ENCODE measurements around the gene SDS. TPM values are rescaled to one million over a fixed set of nuclear protein-coding genes. Genes with fewer than 3 reads are reported as not detected.
"Not testable (repeated sequence)": the region's sequence is repeated elsewhere in the genome, so short reads cannot be mapped to it uniquely, and the experiment has no call there.

SDS gene
- total and polyA plus RNA-seq, 4 donors, result 0.39 to 2.4 (median 0.99) TPM

DNA sequence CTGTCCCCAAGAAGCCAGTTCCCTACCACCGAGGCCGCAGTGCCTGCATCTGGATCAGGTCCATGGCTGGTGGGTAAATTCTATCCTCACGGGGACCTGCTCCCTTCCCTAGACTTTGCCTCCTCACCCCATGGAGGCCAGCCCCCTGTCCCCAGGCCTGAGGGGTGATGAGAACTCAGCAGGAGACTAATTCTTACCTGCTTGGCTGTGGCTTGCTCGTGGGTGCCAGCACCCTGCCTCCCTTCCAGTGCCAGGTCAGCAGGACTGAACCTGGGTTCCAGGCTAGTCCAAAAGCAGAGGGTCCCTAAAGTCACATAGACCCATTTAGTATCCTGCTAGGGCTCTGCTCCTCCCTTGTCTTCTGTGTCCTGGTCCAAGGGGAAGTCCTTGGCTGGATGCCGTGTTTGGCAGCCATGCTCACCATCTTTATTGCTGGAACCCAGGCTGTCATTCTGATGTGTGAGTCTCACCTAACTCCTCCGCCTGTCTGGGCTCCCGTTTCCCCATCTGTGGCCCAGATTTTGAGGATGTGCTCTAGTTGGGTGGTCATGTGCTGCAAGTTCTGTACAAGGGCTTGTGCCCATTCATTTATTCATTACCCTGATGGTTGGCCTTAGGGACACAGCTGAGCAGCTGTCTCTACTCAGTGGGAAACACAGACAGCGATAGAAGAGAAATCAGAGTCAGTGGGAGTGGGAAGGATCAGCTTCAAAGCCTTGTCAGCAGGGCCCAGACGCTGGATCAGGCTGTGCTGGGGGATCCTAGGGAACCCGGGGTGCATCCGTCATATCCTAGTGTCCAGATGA lies 44.4 kb downstream of the SDS start:
- H3K27ac ChIP-seq (ENCODE audit: low read depth, low read length), result peak overlapping the region; percentile 82
- peaks cover 27% of the 10 kb centered on the region for H3K4me1 ChIP-seq (ENCODE audit: control insufficient read depth, insufficient read depth, low read length)
- H3K9me3 ChIP-seq (ENCODE audit: control insufficient read depth, insufficient read depth, low read length), result no peaks in the 10 kb centered on the region
- WGBS (ENCODE audit: insufficient coverage), result 22% methylated on average over 9 of the region's 11 CpGs
- H3K4me3 ChIP-seq (ENCODE audit: low read depth, low read length), result peak overlapping the region; percentile 79
- DNase-seq (ENCODE audit: low read depth in 4 of 6, low spot score in 6 of 6), result peak in 4 of 6 donors; percentile 46 to 95 (median 64)
- H3K36me3 ChIP-seq (ENCODE audit: control insufficient read depth, insufficient read depth, low read length), result peaks cover 11% of the 10 kb centered on the region
- H3K27me3 ChIP-seq (ENCODE audit: control insufficient read depth, insufficient read depth, low read length), result no peaks in the 10 kb centered on the region

DNA sequence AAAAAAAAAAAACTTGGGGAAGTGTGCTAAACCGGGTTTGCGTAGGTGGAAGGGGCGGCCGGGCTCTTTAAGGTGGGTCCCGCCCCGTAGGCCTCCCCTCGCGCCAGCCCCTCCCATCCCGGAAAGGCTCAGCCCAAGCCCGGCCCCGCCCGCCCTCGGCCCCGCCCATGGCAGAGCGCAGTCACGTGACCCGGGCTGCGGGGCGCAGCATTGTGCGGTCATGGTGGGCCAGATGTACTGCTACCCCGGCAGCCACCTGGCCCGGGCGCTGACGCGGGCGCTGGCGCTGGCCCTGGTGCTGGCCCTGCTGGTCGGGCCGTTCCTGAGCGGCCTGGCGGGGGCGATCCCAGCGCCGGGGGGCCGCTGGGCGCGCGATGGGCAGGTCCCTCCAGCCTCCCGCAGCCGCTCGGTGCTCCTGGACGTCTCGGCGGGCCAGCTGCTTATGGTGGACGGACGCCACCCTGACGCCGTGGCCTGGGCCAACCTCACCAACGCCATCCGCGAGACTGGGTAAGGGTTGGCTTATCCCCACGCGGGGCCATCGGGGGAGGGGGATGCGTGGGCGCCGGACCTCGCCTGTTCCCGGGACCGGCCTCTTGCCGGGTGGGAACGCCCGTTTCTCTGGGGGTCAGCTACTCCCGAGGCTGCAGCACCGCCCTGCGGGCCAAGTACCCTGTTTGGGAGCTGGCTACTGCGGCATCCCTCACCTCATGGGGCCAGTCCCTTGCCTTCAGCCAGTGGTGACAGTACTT lies 45.1 kb downstream of the SDS start, which contains the start of gene PLBD2:
Gene PLBD2, plus strand, starts transcription at position 207 of the 752 bp plus-strand sequence. Its CDS starts 14 bp downstream, at position 221.
- WGBS (ENCODE audit: insufficient coverage), result 0% methylated on average over 67 of the region's 67 CpGs
- Histone ChIP-seq H3K36me3 (ENCODE audit: control insufficient read depth, insufficient read depth, low read length) (peaks cover 4% of the 10 kb centered on the region), H3K27me3 (ENCODE audit: control insufficient read depth, insufficient read depth, low read length) (no peaks in the 10 kb centered on the region), H3K4me3 (ENCODE audit: low read depth, low read length) (peak within 1 kb of the TSS; percentile 79), H3K9me3 (ENCODE audit: control insufficient read depth, insufficient read depth, low read length) (no peaks in the 10 kb centered on the region), H3K27ac (ENCODE audit: low read depth, low read length) (peak within 1 kb of the TSS; percentile 82), H3K4me1 (ENCODE audit: control insufficient read depth, insufficient read depth, low read length) (peaks cover 25% of the 10 kb centered on the region)
- DNase-seq (ENCODE audit: low read depth in 4 of 6, low spot score in 6 of 6), result peak; percentile 62 to 98 (median 91)

DNA sequence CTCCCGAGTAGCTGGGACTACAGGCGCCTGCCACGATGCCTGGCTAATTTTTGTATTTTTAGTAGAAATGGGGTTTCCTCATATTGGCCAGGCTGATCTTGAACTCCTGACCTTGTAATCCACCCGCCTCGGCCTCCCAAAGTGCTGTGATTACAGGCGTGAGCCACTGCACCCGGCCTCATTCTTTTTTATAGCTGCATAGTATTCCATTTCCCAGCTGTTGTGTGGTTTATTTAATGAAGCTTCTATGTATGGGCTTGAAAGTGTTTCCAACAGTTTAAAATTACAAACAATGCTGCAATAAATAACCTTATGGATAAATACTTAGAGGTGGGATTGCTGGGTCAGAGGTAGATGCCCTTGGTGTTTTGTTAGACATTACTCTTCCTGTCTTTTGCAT lies 49.5 kb downstream of the SDS start:
- H3K36me3 ChIP-seq (ENCODE audit: control insufficient read depth, insufficient read depth, low read length); DNase-seq (ENCODE audit: low read depth in 4 of 6, low spot score in 6 of 6); H3K27ac ChIP-seq (ENCODE audit: low read depth, low read length); H3K27me3 ChIP-seq (ENCODE audit: control insufficient read depth, insufficient read depth, low read length); H3K4me3 ChIP-seq (ENCODE audit: low read depth, low read length); H3K9me3 ChIP-seq (ENCODE audit: control insufficient read depth, insufficient read depth, low read length): not testable (repeated sequence)
- H3K4me1 ChIP-seq (ENCODE audit: control insufficient read depth, insufficient read depth, low read length), result peaks cover 13% of the 10 kb centered on the region
- 92% methylated on average over 2 of the region's 7 CpGs for WGBS (ENCODE audit: insufficient coverage)

DNA sequence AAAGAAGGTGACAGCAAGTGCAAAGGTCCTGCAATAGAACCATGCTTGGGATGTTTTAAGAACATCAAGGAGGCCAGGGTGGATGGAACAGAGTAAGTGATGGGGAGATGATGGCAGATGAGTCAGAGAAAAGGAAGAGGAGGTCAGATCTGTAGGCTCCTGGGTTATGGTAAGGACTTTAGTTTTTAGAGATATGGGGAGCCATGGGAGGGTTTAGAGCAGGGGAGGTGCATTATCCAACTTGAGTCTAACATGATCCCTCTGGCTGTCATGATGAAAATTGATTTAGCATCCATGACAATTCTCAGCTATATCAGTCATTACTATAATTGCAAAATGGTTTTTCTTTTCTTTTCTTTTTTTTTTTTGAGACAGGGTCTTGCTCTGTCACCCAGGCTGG lies 52.6 kb downstream of the SDS start:
- Histone ChIP-seq H3K4me3 (ENCODE audit: low read depth, low read length) (no peak overlapping the region), H3K4me1 (ENCODE audit: control insufficient read depth, insufficient read depth, low read length) (peaks cover 7% of the 10 kb centered on the region), H3K27ac (ENCODE audit: low read depth, low read length) (no peak overlapping the region), H3K27me3 (ENCODE audit: control insufficient read depth, insufficient read depth, low read length) (no peaks in the 10 kb centered on the region), H3K36me3 (ENCODE audit: control insufficient read depth, insufficient read depth, low read length) (no peaks in the 10 kb centered on the region), H3K9me3 (ENCODE audit: control insufficient read depth, insufficient read depth, low read length) (no peaks in the 10 kb centered on the region)
- no peak for DNase-seq (ENCODE audit: low read depth in 4 of 6, low spot score in 6 of 6)

DNA sequence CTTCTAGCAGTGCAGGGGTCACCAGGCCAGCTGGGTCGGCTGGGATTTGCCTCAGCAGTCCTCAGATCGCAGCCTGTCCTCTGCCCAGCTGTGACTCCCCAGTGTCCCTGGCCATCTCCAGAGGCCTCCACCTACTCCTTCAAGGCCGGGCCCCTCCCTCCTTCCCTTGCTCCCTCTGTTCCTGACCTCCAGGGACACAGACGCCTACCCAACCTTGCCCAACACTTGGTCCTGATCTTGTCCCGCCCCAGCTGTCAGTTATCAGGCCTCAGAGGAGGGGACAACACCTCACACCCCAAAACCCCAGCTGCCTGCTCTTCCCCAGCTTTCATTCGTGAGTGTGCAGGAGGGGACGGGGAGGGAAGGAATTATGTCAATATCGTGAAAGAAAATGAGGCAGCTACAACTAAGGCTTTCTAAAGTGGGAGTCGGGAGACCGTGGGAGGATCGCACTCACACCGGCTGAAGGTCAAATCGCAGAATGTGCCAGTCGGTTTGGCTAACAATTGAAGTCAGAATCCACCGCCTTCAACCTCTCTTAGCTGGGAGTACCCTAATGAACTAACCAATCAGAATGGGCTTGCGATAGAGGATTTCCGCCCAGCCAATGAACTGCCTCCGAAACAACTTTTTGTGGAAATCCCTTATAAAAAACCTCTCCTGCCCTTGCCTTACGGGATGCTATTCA lies 54.7 kb downstream of the SDS start:
- H3K36me3 ChIP-seq (ENCODE audit: control insufficient read depth, insufficient read depth, low read length), result no peaks in the 10 kb centered on the region
- WGBS (ENCODE audit: insufficient coverage), result 40% methylated on average over 15 of the region's 19 CpGs
- DNase-seq (ENCODE audit: low read depth in 4 of 6, low spot score in 6 of 6), result peak in 1 of 6 donors; percentile 59
- no peak overlapping the region for H3K27ac ChIP-seq (ENCODE audit: low read depth, low read length)
- no peaks in the 10 kb centered on the region for H3K27me3 ChIP-seq (ENCODE audit: control insufficient read depth, insufficient read depth, low read length)
- H3K9me3 ChIP-seq (ENCODE audit: control insufficient read depth, insufficient read depth, low read length), result no peaks in the 10 kb centered on the region
- H3K4me3 ChIP-seq (ENCODE audit: low read depth, low read length), result no peak overlapping the region
- H3K4me1 ChIP-seq (ENCODE audit: control insufficient read depth, insufficient read depth, low read length), result peaks cover 7% of the 10 kb centered on the region

DNA sequence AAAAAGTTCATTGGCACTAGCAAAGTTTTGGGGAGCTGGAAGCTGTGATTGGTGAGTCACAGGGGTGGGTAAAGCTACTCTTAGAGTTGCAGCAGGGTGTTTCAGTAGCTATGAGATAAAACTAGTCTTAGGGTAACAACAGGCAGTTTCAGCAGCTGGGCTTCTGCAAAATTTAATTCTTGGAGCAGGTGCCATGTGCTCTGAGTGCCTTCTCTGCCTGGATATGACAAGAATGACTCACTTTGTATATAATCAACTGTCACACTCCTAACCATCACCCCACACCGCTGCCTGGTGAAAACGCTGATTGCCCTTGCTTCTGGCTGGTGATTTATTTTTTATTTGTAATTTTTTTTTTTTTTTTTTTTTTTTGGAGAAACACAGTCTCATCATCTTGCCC lies 55.8 kb downstream of the SDS start:
- no peak for DNase-seq (ENCODE audit: low read depth in 4 of 6, low spot score in 6 of 6)
- no peaks in the 10 kb centered on the region for H3K36me3 ChIP-seq (ENCODE audit: control insufficient read depth, insufficient read depth, low read length)
- H3K27ac ChIP-seq (ENCODE audit: low read depth, low read length), result no peak overlapping the region
- no peak overlapping the region for H3K4me3 ChIP-seq (ENCODE audit: low read depth, low read length)
- H3K4me1 ChIP-seq (ENCODE audit: control insufficient read depth, insufficient read depth, low read length), result peaks cover 7% of the 10 kb centered on the region
- H3K27me3 ChIP-seq (ENCODE audit: control insufficient read depth, insufficient read depth, low read length), result no peaks in the 10 kb centered on the region
- WGBS (ENCODE audit: insufficient coverage), result no CpG with 5 or more reads among the region's 2 CpGs
- H3K9me3 ChIP-seq (ENCODE audit: control insufficient read depth, insufficient read depth, low read length), result no peaks in the 10 kb centered on the region

DNA sequence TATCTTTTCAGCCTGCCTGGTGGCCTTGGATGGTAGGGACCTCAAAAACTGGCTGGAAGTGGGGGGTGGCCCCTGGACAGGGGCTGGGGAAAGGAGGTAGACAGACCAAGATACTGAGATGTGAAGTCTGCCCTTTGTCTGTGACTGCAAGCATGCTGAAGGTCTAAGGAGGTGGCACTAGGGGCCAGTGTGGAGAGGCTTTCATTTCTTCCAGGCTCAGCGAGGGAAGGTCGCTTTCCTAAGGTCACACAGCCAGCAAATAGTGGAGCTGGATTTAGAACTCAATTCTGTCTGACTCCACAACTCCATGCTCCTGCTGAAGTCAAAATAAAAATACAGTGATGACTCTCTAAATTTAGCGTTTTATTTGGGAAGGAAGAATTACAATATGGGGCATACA lies 56.6 kb downstream of the SDS start:
- H3K4me1 ChIP-seq (ENCODE audit: control insufficient read depth, insufficient read depth, low read length), result peaks cover 7% of the 10 kb centered on the region
- H3K27me3 ChIP-seq (ENCODE audit: control insufficient read depth, insufficient read depth, low read length), result no peaks in the 10 kb centered on the region
- H3K4me3 ChIP-seq (ENCODE audit: low read depth, low read length), result no peak overlapping the region
- no peaks in the 10 kb centered on the region for H3K9me3 ChIP-seq (ENCODE audit: control insufficient read depth, insufficient read depth, low read length)
- DNase-seq (ENCODE audit: low read depth in 4 of 6, low spot score in 6 of 6), result no peak
- WGBS (ENCODE audit: insufficient coverage), result 100% methylated on average over 1 of the region's 3 CpGs
- no peaks in the 10 kb centered on the region for H3K36me3 ChIP-seq (ENCODE audit: control insufficient read depth, insufficient read depth, low read length)
- no peak overlapping the region for H3K27ac ChIP-seq (ENCODE audit: low read depth, low read length)

DNA sequence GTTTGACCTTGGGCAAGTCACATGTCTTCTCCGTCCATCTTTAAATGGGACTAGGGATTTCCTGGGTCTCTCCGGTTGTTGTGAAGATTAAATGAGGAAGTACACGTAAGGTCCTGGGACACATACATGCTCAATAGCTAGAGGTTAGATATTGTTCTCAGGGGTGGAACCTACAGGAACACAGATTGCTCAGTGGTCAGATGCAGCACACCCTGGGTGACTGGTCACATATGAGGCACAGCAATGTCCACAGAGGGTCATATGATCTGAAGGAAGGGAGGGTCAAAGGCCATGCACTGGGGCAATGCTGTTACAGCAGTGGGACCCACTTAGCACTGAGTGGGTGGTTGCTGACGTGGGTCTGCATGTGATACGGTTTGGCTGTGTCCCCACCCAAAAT lies 57.3 kb downstream of the SDS start:
- WGBS (ENCODE audit: insufficient coverage), result 100% methylated on average over 4 of the region's 5 CpGs
- peaks cover 7% of the 10 kb centered on the region for H3K4me1 ChIP-seq (ENCODE audit: control insufficient read depth, insufficient read depth, low read length)
- no peak for DNase-seq (ENCODE audit: low read depth in 4 of 6, low spot score in 6 of 6)
- H3K9me3 ChIP-seq (ENCODE audit: control insufficient read depth, insufficient read depth, low read length), result no peaks in the 10 kb centered on the region
- no peaks in the 10 kb centered on the region for H3K36me3 ChIP-seq (ENCODE audit: control insufficient read depth, insufficient read depth, low read length)
- H3K4me3 ChIP-seq (ENCODE audit: low read depth, low read length), result no peak overlapping the region
- no peaks in the 10 kb centered on the region for H3K27me3 ChIP-seq (ENCODE audit: control insufficient read depth, insufficient read depth, low read length)
- no peak overlapping the region for H3K27ac ChIP-seq (ENCODE audit: low read depth, low read length)

DNA sequence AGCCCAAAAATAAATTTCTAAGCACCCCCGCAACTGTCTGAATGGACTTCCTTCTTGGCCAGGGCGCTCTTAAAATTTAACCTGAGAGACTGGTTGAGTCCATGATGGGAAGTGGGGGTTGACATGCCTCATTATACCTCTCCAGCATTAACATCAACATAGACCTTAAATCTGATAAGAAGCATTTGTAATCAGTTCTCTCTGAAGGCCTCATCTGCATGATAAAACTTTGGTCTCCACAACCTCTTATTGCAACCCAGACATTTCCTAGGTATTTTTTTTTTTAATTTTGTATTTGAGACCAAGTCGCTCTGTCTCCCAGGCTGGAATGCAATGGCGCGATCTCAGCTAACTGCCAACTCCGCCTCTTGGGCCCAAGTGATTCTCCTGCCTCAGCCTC lies 58.4 kb downstream of the SDS start:
- no peak overlapping the region for H3K4me3 ChIP-seq (ENCODE audit: low read depth, low read length)
- H3K9me3 ChIP-seq (ENCODE audit: control insufficient read depth, insufficient read depth, low read length), result no peaks in the 10 kb centered on the region
- H3K36me3 ChIP-seq (ENCODE audit: control insufficient read depth, insufficient read depth, low read length), result no peaks in the 10 kb centered on the region
- H3K27me3 ChIP-seq (ENCODE audit: control insufficient read depth, insufficient read depth, low read length), result no peaks in the 10 kb centered on the region
- H3K27ac ChIP-seq (ENCODE audit: low read depth, low read length), result no peak overlapping the region
- WGBS (ENCODE audit: insufficient coverage), result no CpG with 5 or more reads among the region's 6 CpGs
- DNase-seq (ENCODE audit: low read depth in 4 of 6, low spot score in 6 of 6), result no peak
- H3K4me1 ChIP-seq (ENCODE audit: control insufficient read depth, insufficient read depth, low read length), result peaks cover 7% of the 10 kb centered on the region

Measured in spinal cord (tissue), 10 donors.